CD4-positive, alpha-beta T cell treated with Interleukin-12 subunit alpha and Interleukin-12 subunit beta, for 1 hour (primary cell): ENCODE data around the gene HNF1B.
A peak's percentile ranks its signal among the peaks of the same experiment; 100 is the strongest.
"Not testable (repeated sequence)": the region's sequence is repeated elsewhere in the genome, so short reads cannot be mapped to it uniquely, and the experiment has no call there.

Experiments
- DNase-seq: peaks from one replicate; pipeline ENCODE4 v3.0.0-alpha.2; 2020

Gene HNF1B, protein sequence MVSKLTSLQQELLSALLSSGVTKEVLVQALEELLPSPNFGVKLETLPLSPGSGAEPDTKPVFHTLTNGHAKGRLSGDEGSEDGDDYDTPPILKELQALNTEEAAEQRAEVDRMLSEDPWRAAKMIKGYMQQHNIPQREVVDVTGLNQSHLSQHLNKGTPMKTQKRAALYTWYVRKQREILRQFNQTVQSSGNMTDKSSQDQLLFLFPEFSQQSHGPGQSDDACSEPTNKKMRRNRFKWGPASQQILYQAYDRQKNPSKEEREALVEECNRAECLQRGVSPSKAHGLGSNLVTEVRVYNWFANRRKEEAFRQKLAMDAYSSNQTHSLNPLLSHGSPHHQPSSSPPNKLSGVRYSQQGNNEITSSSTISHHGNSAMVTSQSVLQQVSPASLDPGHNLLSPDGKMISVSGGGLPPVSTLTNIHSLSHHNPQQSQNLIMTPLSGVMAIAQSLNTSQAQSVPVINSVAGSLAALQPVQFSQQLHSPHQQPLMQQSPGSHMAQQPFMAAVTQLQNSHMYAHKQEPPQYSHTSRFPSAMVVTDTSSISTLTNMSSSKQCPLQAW

GRCh38 chr17:37744961-37745800 is at the start of gene HNF1B:
TSS of gene HNF1B (minus strand) at chr17:37745059. CDS start at chr17:37744884, 175 bp downstream.
- no peak for DNase-seq

DNA sequence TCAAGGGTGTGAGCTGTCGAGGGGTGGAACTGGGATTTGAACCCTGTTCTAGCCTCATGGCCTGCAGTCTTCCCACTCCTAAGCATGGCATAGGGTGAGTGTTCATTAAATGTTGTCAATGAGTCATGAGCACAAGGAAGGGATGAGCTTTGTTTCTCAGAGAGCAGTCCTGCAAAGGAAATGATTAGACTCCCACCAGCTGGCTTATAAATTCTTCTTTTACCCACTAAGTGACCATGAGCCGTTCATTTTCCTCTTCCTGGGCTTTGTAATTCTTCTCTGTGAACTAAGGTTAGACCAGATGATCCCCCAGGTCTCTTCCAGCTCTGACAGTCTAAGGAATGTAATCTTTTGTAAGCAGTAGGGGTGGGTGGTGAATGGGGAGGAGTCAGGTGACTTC is 47.9 kb upstream of the HNF1B start:
- no peak for DNase-seq

- DNase-seq, result peak; percentile 61
Measured at GRCh38 chr17:37791447-37792399, 46.9 kb upstream of the HNF1B start.

DNA sequence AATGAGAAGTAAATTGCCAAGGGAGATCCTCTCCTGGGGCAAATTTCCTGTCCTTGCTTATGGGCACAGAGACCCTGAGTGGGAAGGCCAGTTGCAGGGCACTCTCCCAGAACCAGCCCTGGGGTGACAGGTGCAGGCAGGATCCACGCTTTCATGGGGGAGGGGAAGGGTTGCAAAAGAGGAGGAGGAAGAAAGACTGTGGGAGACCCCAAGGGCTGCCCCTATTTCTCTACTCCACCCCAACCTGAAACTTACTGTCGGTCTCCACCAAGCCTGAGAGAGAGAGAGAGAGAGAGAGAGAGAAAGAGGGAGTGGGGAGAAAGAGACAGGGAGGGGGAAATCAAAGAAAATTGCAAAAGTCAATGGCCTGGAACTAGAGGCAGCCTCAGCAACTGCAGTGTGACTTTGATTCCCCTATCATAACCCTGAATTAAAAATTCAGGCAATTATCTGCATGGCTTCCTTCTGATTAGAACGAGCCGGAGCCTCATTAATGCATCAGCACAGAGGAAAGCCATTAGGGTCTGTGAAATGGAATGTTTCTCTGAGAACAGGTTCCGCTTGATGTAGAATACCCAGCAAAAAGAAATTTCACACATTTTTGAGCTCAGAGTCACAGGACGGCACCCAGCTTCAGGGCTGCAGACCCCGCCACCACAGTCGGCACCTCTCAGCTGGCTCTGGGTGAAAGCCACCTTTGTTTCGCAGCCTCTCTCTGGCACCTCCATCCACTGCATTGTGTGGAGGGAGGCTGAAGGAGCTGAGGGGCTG is 45.1 kb upstream of the HNF1B start:
- DNase-seq, result no peak

GRCh38 chr17:37789021-37789565 is 44.2 kb upstream of the HNF1B start:
- no peak for DNase-seq

GRCh38 chr17:37788526-37788925 is 43.7 kb upstream of the HNF1B start:
- no peak for DNase-seq

GRCh38 chr17:37787055-37787757 is 42.3 kb upstream of the HNF1B start:
- no peak for DNase-seq

GRCh38 chr17:37786481-37786880 is 41.6 kb upstream of the HNF1B start:
- no peak for DNase-seq

GRCh38 chr17:37782460-37782859 is 37.6 kb upstream of the HNF1B start:
- not testable (repeated sequence) for DNase-seq

DNA sequence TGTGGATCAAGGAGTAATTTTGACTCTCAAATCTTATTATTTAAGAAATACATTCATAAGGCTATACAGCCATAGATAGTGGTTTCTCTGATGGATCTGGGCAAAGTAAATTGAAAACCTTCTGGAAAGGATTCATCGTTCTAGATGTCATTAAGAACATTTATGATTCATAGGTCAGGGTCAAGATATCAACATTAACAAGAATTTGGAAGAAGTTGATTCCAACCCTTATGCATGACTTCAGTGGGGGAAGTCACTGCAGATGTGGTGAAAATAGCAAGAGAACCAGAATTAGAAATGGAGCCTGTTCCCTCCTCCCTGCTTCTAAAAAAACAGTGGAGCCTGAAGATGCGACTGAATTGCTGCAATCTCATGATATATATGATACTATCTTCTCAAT is 36.6 kb upstream of the HNF1B start:
- DNase-seq, result no peak

DNA sequence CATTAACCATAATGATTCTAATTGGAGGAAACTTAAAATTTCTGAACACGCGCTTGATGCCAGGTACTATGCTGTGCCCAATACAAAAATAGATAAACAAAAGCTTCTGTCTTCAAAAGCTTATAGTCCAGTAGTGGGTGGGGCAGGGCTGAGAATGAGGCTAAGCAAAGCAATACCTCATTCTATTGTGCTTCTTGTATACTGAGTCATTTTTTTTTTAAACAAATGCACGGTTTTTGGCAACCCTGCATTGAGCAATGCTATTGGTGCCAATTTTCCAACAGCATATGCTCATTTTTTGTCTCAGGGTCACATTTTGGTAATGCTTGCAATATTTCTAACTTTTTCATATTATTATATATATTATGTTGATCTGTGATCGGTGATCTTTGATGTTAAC is 34.7 kb upstream of the HNF1B start:
- no peak for DNase-seq

DNA sequence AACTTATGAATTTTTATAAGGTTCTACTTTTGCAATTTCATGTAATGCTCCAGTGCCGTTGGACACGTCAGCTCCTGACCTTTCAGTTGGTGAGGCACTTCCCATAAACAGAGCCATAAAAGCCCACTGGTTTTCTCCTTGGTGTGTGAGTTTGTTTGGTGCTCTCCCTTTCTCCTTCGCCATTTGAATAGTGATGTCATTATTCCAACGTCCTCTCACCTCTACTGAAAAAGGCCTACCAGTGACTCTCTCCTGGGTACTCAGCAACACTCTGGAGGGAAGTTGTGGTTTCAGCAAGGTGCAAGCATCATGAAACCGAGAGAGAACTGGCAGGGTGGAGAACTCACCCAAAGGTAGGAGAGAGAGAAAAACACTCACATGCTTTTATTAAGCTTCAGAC is 29.6 kb upstream of the HNF1B start:
- peak; percentile 24 for DNase-seq

GRCh38 chr17:37772982-37773381 is 28.1 kb upstream of the HNF1B start:
- DNase-seq, result no peak

GRCh38 chr17:37770631-37771518 is 26.0 kb upstream of the HNF1B start:
- peak; percentile 11 for DNase-seq

- DNase-seq, result no peak
Measured at GRCh38 chr17:37769050-37769449, 24.2 kb upstream of the HNF1B start.

DNA sequence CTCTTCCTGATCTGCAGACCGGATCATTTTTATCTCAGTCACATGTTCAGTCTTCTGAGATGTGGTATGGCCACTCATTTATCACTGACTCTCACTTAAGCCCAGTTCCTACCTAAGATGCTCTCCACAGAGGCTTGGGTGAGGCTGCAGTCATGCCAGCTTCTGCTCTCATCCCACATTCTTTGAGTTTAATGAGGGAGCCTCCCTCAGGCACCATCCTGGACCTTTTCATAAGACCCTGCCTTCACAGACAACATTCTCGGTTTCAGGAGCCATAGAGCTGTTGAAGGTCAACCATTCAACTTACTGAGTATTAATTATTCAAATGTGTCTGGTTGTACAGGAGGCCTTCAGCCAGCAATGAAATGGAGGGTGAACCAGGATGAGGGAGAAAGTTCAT is 23.6 kb upstream of the HNF1B start:
- no peak for DNase-seq

- DNase-seq, result no peak
Measured at GRCh38 chr17:37766971-37767370, 22.1 kb upstream of the HNF1B start.

DNA sequence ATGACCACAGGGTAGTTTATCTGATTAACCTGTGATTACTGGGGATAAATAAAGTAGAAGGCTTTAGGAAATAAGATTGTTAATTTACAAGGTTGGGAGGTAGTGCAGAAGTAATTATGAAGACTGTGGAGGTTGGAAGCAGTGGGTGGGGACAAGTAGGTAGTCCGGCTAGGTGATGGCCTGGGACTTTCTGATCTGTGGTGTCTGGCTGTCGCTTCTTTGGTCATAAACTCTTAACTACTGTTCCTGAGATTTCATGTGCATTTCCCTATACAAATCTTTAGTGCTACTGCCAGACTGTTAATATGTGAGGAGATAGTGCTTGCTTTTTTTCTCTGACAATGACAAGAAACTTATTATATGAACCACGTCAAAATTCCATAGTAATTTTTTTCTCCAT is 19.5 kb upstream of the HNF1B start:
- DNase-seq, result no peak

DNA sequence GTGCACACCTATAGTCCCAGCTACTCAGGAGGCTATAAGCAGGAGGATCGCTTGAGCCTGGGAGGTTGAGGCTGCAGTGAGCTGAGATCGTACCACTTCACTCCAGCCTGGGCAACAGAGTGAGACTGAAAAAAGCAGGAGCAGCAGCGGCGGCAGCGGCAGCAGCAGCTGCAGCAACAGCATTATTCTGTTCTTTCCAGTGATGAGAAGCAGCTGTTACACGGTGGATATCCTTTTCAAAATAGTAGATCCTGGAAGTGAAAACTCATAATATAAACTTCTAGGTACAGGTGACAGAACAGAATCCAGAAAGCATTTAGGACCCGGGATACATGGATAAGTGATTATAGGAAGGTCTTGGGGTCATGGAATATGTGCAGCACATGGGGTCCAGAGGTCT is 17.8 kb upstream of the HNF1B start:
- no peak for DNase-seq

- no peak for DNase-seq
Measured at GRCh38 chr17:37761961-37762360, 17.1 kb upstream of the HNF1B start.
